HG02870 (cell line): ENCODE measurements around the gene CIB2.

Experiments
- ATAC-seq: cut with Tn5 transposase; IDR thresholded peaks from one replicate; pipeline ENCODE4 v1.9.1; 2021; ENCODE audit warnings: mild to moderate bottlenecking, moderate library complexity; ENCODE audit not compliant: unreplicated experiment

Gene CIB2

GRCh38 chr15:78069462-78070029 lies 61.7 kb downstream of the CIB2 start:
- ATAC-seq: no peak

- ATAC-seq: peak; percentile 17
Measured at GRCh38 chr15:78069052-78069414, 62.2 kb downstream of the CIB2 start.

GRCh38 chr15:78067328-78068228 lies 63.7 kb downstream of the CIB2 start:
- no peak for ATAC-seq

GRCh38 chr15:78065973-78066946 lies 65.0 kb downstream of the CIB2 start:
- peak; percentile 52 for ATAC-seq

GRCh38 chr15:78065284-78065872 lies 65.9 kb downstream of the CIB2 start:
- no peak for ATAC-seq

GRCh38 chr15:78064544-78064943 lies 66.7 kb downstream of the CIB2 start:
- ATAC-seq: no peak

- no peak for ATAC-seq
Measured at GRCh38 chr15:78063970-78064385, 67.3 kb downstream of the CIB2 start.

GRCh38 chr15:78063217-78063616 lies 68.0 kb downstream of the CIB2 start:
- no peak for ATAC-seq

GRCh38 chr15:78061963-78062427 lies 69.2 kb downstream of the CIB2 start:
- peak; percentile 39 for ATAC-seq

GRCh38 chr15:78060232-78060631 lies 71.0 kb downstream of the CIB2 start:
- no peak for ATAC-seq

GRCh38 chr15:78059110-78059839 lies 72.0 kb downstream of the CIB2 start:
- no peak for ATAC-seq

- no peak for ATAC-seq
Measured at GRCh38 chr15:78058401-78058935, 72.8 kb downstream of the CIB2 start.

GRCh38 chr15:78057803-78058202 lies 73.4 kb downstream of the CIB2 start:
- no peak for ATAC-seq

GRCh38 chr15:78056714-78057269 lies 74.5 kb downstream of the CIB2 start:
- ATAC-seq: no peak

GRCh38 chr15:78055919-78056713 lies 75.1 kb downstream of the CIB2 start:
- no peak for ATAC-seq

GRCh38 chr15:78054966-78055365 lies 76.3 kb downstream of the CIB2 start:
- ATAC-seq: no peak
